A549 (cell line): ENCODE results near the gene ITGAL. TPM values are rescaled to one million over a fixed set of nuclear protein-coding genes. Genes with fewer than 3 reads are reported as not detected.

ENCODE experiments used
- ATAC-seq, 2 experiments: fragments of 200-7000 bp in 1 of 2; fragments of >200 bp in 1 of 2; cut with Nextera tagmentation in 1 of 2; cut with Tn5 transposase in 1 of 2; 3 replicates each; pipeline versions ENCODE4 v1.8.0 to v1.9.1; 2018 to 2020; ENCODE audit warnings: mild to moderate bottlenecking in 1 of 2, moderate library complexity in 1 of 2
- CTCF ChIA-PET: fragments of 300-600 bp; sonication (Branson Sonifier 250); formaldehyde crosslinking; extraction: SDS; loops from one replicate; lab custom pipeline; 2021; ENCODE audit warnings: antibody characterized with exemption, inconsistent platforms; lab: Yijun Ruan, JAX
- POLR2A ChIA-PET: fragments of 350-600 bp; formaldehyde crosslinking; extraction: SDS; loops from one replicate; lab custom pipeline; 2021; ENCODE audit warnings: antibody characterized with exemption, inconsistent platforms; lab: Yijun Ruan, JAX
- DNase-seq, 2 experiments: peaks; one replicate each; pipeline versions ENCODE4 v3.0.0 to v3.0.0-alpha.2; 2011 to 2016; ENCODE audit warnings: low read depth in 1 of 2, low spot score in 1 of 2
- FAIRE-seq: peaks from 2 replicates; lab custom pipeline; 2011; peaks lifted over from hg19 to GRCh38; lab: Jason Lieb, UNC
- H3K27ac ChIP-seq, 2 experiments: fragments of >200 bp; sonication (Bioruptor Twin); formaldehyde crosslinking; 3 replicates each; pipeline ENCODE4 v1.5.1; 2016 to 2017
- H3K4me1 ChIP-seq: fragments of >200 bp; sonication (Bioruptor Twin); formaldehyde crosslinking; 3 replicates; pipeline ENCODE4 v1.6.1; 2016
- H3K4me2 ChIP-seq: fragments of >200 bp; sonication (Bioruptor Twin); formaldehyde crosslinking; 3 replicates; pipeline ENCODE4 v1.6.1; 2016
- H3K4me3 ChIP-seq: fragments of >200 bp; sonication (Bioruptor Twin); formaldehyde crosslinking; 3 replicates; pipeline ENCODE4 v1.5.1; 2016
- H3K9me3 ChIP-seq: fragments of >200 bp; sonication (Bioruptor Twin); formaldehyde crosslinking; 3 replicates; pipeline ENCODE4 v1.6.1; 2016
- CHD4 ChIP-seq: fragments of 200-600 bp; sonication (generic); IDR thresholded peaks from 2 replicates; pipeline ENCODE4 v1.6.1; 2016; ENCODE audit warnings: antibody characterized with exemption, mild to moderate bottlenecking, borderline replicate concordance
- E2F6 ChIP-seq: IDR thresholded peaks from 2 replicates; pipeline ENCODE4 v1.6.1; 2012; ENCODE audit warnings: low read depth, borderline replicate concordance
- EHF ChIP-seq: fragments of 250-450 bp; sonication (Bioruptor Pico); IDR thresholded peaks from 2 replicates; pipeline ENCODE4 v1.5.0; 2020; ENCODE audit warnings: mild to moderate bottlenecking
- EHMT2 ChIP-seq: fragments of 200-600 bp; sonication (generic); IDR thresholded peaks from 2 replicates; pipeline ENCODE4 v1.6.1; 2016; ENCODE audit warnings: antibody characterized with exemption, low read depth, mild to moderate bottlenecking, moderate library complexity
- EP300 ChIP-seq, 2 experiments: fragments of >200 bp; sonication (Bioruptor Twin); formaldehyde crosslinking; IDR thresholded peaks; 2 replicates in 1 of 2; 3 replicates in 1 of 2; pipeline ENCODE4 v1.6.1; 2016 to 2017
- ESRRA ChIP-seq: fragments of 150-350 bp; IDR thresholded peaks from 2 replicates; pipeline ENCODE4 v1.6.1; 2014; ENCODE audit warnings: mild to moderate bottlenecking, low read length, borderline replicate concordance
- FOSL2 ChIP-seq, 2 experiments: fragments of 450-650 bp in 1 of 2; fragments of >200 bp in 1 of 2; sonication (Bioruptor Twin) in 1 of 2; formaldehyde crosslinking; IDR thresholded peaks; 2 replicates each; pipeline versions ENCODE4 v1.5.0 to v1.6.1; 2016 to 2020; ENCODE audit warnings: mild to moderate bottlenecking in 1 of 2, moderate library complexity in 1 of 2
- GATA3 ChIP-seq: IDR thresholded peaks from 2 replicates; pipeline ENCODE4 v1.6.1; 2012; ENCODE audit warnings: borderline replicate concordance
- HDAC2 ChIP-seq: fragments of 200-600 bp; sonication (generic); IDR thresholded peaks from 2 replicates; pipeline ENCODE4 v1.6.1; 2016
- HES2 ChIP-seq: fragments of >200 bp; sonication (Bioruptor Twin); formaldehyde crosslinking; IDR thresholded peaks from 2 replicates; pipeline ENCODE4 v1.6.1; 2016
- HEYL ChIP-seq: fragments of 250-450 bp; sonication (Bioruptor Pico); IDR thresholded peaks from 2 replicates; pipeline ENCODE4 v1.8.0; 2021; ENCODE audit warnings: mild to moderate bottlenecking, moderate library complexity
- HMGXB4 ChIP-seq: fragments of 250-450 bp; sonication (Bioruptor Pico); IDR thresholded peaks from 2 replicates; pipeline ENCODE4 v1.5.0; 2021; ENCODE audit warnings: mild to moderate bottlenecking, moderate library complexity, borderline replicate concordance
- KDM5A ChIP-seq: fragments of 200-600 bp; sonication (generic); IDR thresholded peaks from 2 replicates; pipeline ENCODE4 v1.6.1; 2016; ENCODE audit warnings: antibody characterized with exemption, mild to moderate bottlenecking
- MAFK ChIP-seq: fragments of 450-650 bp; IDR thresholded peaks from 2 replicates; pipeline ENCODE4 v1.6.1; 2014; ENCODE audit not compliant: partially characterized antibody
- MAX ChIP-seq: IDR thresholded peaks from 2 replicates; pipeline ENCODE4 v1.6.1; 2012
- MAZ ChIP-seq: fragments of 150-350 bp; IDR thresholded peaks from 2 replicates; pipeline ENCODE4 v1.6.1; 2014; ENCODE audit warnings: antibody characterized with exemption, low read depth, low read length, borderline replicate concordance
- MYC ChIP-seq: IDR thresholded peaks from 2 replicates; pipeline ENCODE4 v1.6.1; 2012; ENCODE audit warnings: mild to moderate bottlenecking, inconsistent platforms, low read length, improper control_type of control experiment, borderline replicate concordance
- NR3C1 ChIP-seq: fragments of >200 bp; sonication (Bioruptor Twin); formaldehyde crosslinking; IDR thresholded peaks from 3 replicates; pipeline ENCODE4 v1.6.1; 2017
- PBX3 ChIP-seq: IDR thresholded peaks from 2 replicates; pipeline ENCODE4 v1.6.1; 2012
- POLR2AphosphoS2 ChIP-seq: conservative IDR thresholded peaks from 2 replicates; pipeline ENCODE4 v1.6.1; 2012; ENCODE audit warnings: low read length, improper control_type of control experiment, inconsistent platforms
- RNF2 ChIP-seq: fragments of 200-600 bp; sonication (generic); IDR thresholded peaks from 2 replicates; pipeline ENCODE4 v1.6.1; 2016; ENCODE audit warnings: low read depth, mild to moderate bottlenecking, antibody characterized with exemption, moderate library complexity, borderline replicate concordance
- SMC3 ChIP-seq: fragments of >200 bp; sonication (Bioruptor Twin); formaldehyde crosslinking; IDR thresholded peaks from 3 replicates; pipeline ENCODE4 v1.6.1; 2018; ENCODE audit warnings: inconsistent platforms
- TFCP2L1 ChIP-seq: fragments of 250-450 bp; sonication (Bioruptor Pico); IDR thresholded peaks from 2 replicates; pipeline ENCODE4 v1.5.0; 2021; ENCODE audit warnings: mild to moderate bottlenecking
- ZFP36 ChIP-seq: fragments of 450-650 bp; IDR thresholded peaks from 2 replicates; pipeline ENCODE4 v1.6.1; 2014; ENCODE audit warnings: borderline replicate concordance; ENCODE audit not compliant: partially characterized antibody
- WGBS: methylation state at CpG from one replicate; pipeline ENCODE4 v1.1.6; 2017; ENCODE audit errors: missing lambda C conversion rate; 5-methylcytosine and 5-hydroxymethylcytosine counted together
- polyA plus RNA-seq, 4 experiments: library from polyadenylated mRNA; depleted of rRNA in 3 of 4; stranded (reverse); fragments of >200 nt; fragmentation: RNase III in 1 of 4; extraction: RNeasy Plus Mini Kit Qiagen cat#74134 plus additional on column Dnase treatment in 1 of 4; gene quantifications; 2 replicates in 3 of 4; 3 replicates in 1 of 4; pipeline ENCODE4 v1.2.3, GENCODE V29; 2011 to 2017

Gene ITGAL
- polyA plus RNA-seq, 2 of the 4 experiments (the other 2 are of a cell fraction): 0.17 to 0.94 TPM

- FAIRE-seq: no peak
- CTCF ChIA-PET: interaction anchor here (1.1 to 5.2 kb wide), 2 partner anchors 9 to 189 kb away, joined by 3 to 38 read pairs; partner anchors contain the start of gene DCTPP1
- POLR2A ChIA-PET: no interaction called here
Observed at GRCh38 chr16:30439720-30440348, 32.7 kb upstream of the ITGAL start.

GRCh38 chr16:30443631-30444030 lies 28.9 kb upstream of the ITGAL start:
- ChIA-PET POLR2A (interaction anchor here (1.2 to 1.9 kb wide), 2 partner anchors 14 to 26 kb away, joined by 3 to 9 read pairs; partner anchors contain the start of gene DCTPP1), CTCF (interaction anchor here (1.3 to 6.7 kb wide), 2 partner anchors 13 to 171 kb away, joined by 3 to 36 read pairs; partner anchors contain the start of gene DCTPP1)
- FAIRE-seq: no peak

More at GRCh38 chr16:30439720-30440348, 32.7 kb upstream of the ITGAL start:
- Histone ChIP-seq H3K4me3 (no peak overlapping the region), H3K4me1 (peaks cover 20% of the 10 kb centered on the region; the same call in 2 of the 3 replicates), H3K9me3 (no peaks in the 10 kb centered on the region), H3K27ac (no peak overlapping the region), H3K4me2 (no peak overlapping the region)
- DNase-seq: no peak
- no peak for ATAC-seq
- 85% methylated on average over 6 of the region's 6 CpGs for WGBS
- TF ChIP-seq FOSL2 (IDR thresholded peaks at IDR 0.05) (no peak), FOSL2 (CRISPR knock-in tag; IDR thresholded peaks at IDR 0.05) (no peak), EHF (CRISPR knock-in tag) (no peak), NR3C1 (no peak), KDM5A (no peak), MYC (no peak), RNF2 (no peak), E2F6 (no peak), HDAC2 (no peak), HES2 (no peak), HMGXB4 (CRISPR knock-in tag) (no peak), ZFP36 (no peak), CHD4 (no peak), SMC3 (no peak)

GRCh38 chr16:30444231-30445148 lies 28.1 kb upstream of the ITGAL start:
- DNase-seq: no peak
- Histone ChIP-seq H3K9me3 (no peaks in the 10 kb centered on the region), H3K4me2 (peak overlapping the region; percentile 83), H3K4me3 (peak overlapping the region; percentile 84), H3K4me1 (peaks cover 19% of the 10 kb centered on the region), H3K27ac (peak overlapping the region; percentile 91 to 99)
- ChIA-PET POLR2A (interaction anchor here (0.6 to 2.5 kb wide), 7 partner anchors 12 to 166 kb away, joined by 3 to 11 read pairs (median 5); partner anchors contain the start of genes DCTPP1 and ZNF689), CTCF (interaction anchor here (1.1 to 6.7 kb wide), 8 partner anchors 14 to 352 kb away, joined by 3 to 36 read pairs (median 3); partner anchors contain the start of gene DCTPP1)
- no peak for ATAC-seq
- TF ChIP-seq EP300 (IDR thresholded peaks at IDR 0.05) (no peak), MAFK (no peak), POLR2AphosphoS2 (no peak), EHMT2 (no peak), E2F6 (no peak), PBX3 (no peak), MAX (no peak), ESRRA (no peak), HEYL (CRISPR knock-in tag) (no peak), ZFP36 (no peak), SMC3 (no peak)
- no peak for FAIRE-seq
- 92% methylated on average over 29 of the region's 29 CpGs for WGBS

More at GRCh38 chr16:30443631-30444030, 28.9 kb upstream of the ITGAL start:
- ATAC-seq: no peak
- DNase-seq: no peak
- Histone ChIP-seq H3K9me3 (no peaks in the 10 kb centered on the region), H3K27ac (no peak overlapping the region), H3K4me2 (peak overlapping the region; percentile 83), H3K4me3 (no peak overlapping the region), H3K4me1 (peaks cover 19% of the 10 kb centered on the region)
- WGBS: 89% methylated on average over 2 of the region's 2 CpGs
- TF ChIP-seq TFCP2L1 (CRISPR knock-in tag): no peak
- no peak for TF ChIP-seq MAZ
- TF ChIP-seq GATA3: no peak
